Measurements from ENCODE around the gene NUP43.
"Not testable (repeated sequence)": the region's sequence is repeated elsewhere in the genome, so short reads cannot be mapped to it uniquely, and the experiment has no call there.

NUP43 gene

GRCh38 chr6:149691201-149691600 lies 55.1 kb downstream of the NUP43 start:
- no peak for DNase-seq (ENCODE audit: low spot score)

GRCh38 chr6:149686230-149686629 lies 60.1 kb downstream of the NUP43 start:
- no peak for DNase-seq (ENCODE audit: low spot score)

- DNase-seq (ENCODE audit: low spot score): no peak
Observed at GRCh38 chr6:149683256-149683859, 63.0 kb downstream of the NUP43 start.

DNA sequence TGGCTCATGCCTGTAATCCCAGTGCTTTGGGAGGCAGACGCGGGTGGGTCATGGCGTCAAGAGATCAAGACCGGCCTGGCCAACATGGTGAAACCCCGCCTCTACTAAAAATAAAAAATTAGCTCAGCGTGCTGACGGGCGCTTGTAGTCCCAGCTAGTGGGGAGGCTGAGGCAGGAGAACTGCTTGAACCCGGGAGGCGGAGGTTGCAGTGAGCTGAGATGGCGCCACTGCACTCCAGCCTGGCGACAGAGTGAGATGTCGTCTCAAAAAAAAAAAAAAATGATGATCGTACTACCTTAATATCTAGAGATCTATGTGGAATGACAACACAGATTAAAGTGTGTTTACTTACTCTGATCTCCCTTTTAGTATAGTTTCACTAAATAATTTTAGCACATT lies 64.5 kb downstream of the NUP43 start:
- DNase-seq (ENCODE audit: low spot score): not testable (repeated sequence)

- DNase-seq (ENCODE audit: low spot score): no peak
Observed at GRCh38 chr6:149681209-149681608, 65.1 kb downstream of the NUP43 start.

DNA sequence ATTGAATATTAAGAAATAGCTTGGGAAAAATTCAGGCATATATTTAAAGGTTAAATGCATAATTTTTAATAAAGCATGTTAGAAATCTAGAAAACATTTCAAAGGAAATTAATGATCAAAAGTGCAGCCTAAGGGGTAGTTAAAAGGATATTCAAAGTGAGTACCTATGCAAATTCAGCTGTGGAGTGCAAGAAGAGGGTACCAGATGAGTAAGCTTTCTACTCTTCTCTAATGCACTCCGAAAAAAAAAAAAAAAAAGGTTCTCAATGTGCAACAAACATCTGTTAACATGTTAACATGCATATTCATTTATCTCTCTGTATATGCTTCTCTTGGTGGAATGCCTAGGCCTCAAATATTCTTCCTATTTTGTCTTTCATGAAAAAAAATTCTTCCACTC lies 65.8 kb downstream of the NUP43 start:
- DNase-seq (ENCODE audit: low spot score): no peak

Measured in COLO829 (cell line).